HG02973 (cell line): ENCODE measurements around the gene WDR64.
"Not testable (repeated sequence)": the region's sequence is repeated elsewhere in the genome, so short reads cannot be mapped to it uniquely, and the experiment has no call there.

ENCODE experiments used
- ATAC-seq: cut with Tn5 transposase; IDR thresholded peaks from one replicate; pipeline ENCODE4 v1.9.1; 2021; ENCODE audit warnings: moderate library complexity; ENCODE audit not compliant: unreplicated experiment

Gene WDR64

GRCh38 chr1:241787691-241788090, 135.6 kb downstream of the WDR64 start:
- ATAC-seq: no peak

GRCh38 chr1:241789061-241789460, 137.0 kb downstream of the WDR64 start:
- no peak for ATAC-seq

GRCh38 chr1:241799416-241799815, 147.3 kb downstream of the WDR64 start:
- no peak for ATAC-seq

GRCh38 chr1:241800640-241801039, 148.6 kb downstream of the WDR64 start:
- no peak for ATAC-seq

GRCh38 chr1:241802863-241803262, 150.8 kb downstream of the WDR64 start:
- no peak for ATAC-seq

- not testable (repeated sequence) for ATAC-seq
Measured at GRCh38 chr1:241804706-241805105, 152.6 kb downstream of the WDR64 start.

GRCh38 chr1:241808265-241808664, 156.2 kb downstream of the WDR64 start:
- ATAC-seq: no peak

GRCh38 chr1:241810769-241811405, 158.8 kb downstream of the WDR64 start:
- no peak for ATAC-seq

- ATAC-seq: no peak
Measured at GRCh38 chr1:241813768-241814320, 161.8 kb downstream of the WDR64 start.

GRCh38 chr1:241816008-241816407, 163.9 kb downstream of the WDR64 start:
- no peak for ATAC-seq

- no peak for ATAC-seq
Measured at GRCh38 chr1:241817331-241817792, 165.3 kb downstream of the WDR64 start.

GRCh38 chr1:241817956-241818612, 166.0 kb downstream of the WDR64 start:
- no peak for ATAC-seq

- no peak for ATAC-seq
Measured at GRCh38 chr1:241819340-241819866, 167.3 kb downstream of the WDR64 start.

GRCh38 chr1:241821363-241821762, 169.3 kb downstream of the WDR64 start:
- ATAC-seq: no peak

GRCh38 chr1:241822846-241823245, 170.8 kb downstream of the WDR64 start:
- no peak for ATAC-seq

- no peak for ATAC-seq
Measured at GRCh38 chr1:241823925-241824324, 171.8 kb downstream of the WDR64 start.

GRCh38 chr1:241825581-241825980, 173.5 kb downstream of the WDR64 start:
- no peak for ATAC-seq

GRCh38 chr1:241826613-241827012, 174.5 kb downstream of the WDR64 start:
- not testable (repeated sequence) for ATAC-seq

GRCh38 chr1:241827264-241827663, 175.2 kb downstream of the WDR64 start:
- no peak for ATAC-seq

GRCh38 chr1:241828463-241829021, 176.5 kb downstream of the WDR64 start:
- ATAC-seq: no peak

GRCh38 chr1:241829468-241829867, 177.4 kb downstream of the WDR64 start:
- ATAC-seq: no peak
